Ecto neural progenitor cell (in vitro differentiated cells): ENCODE data around the gene MROH8.
"Not testable (repeated sequence)": the region's sequence is repeated elsewhere in the genome, so short reads cannot be mapped to it uniquely, and the experiment has no call there.

Source experiments
- DNase-seq: peaks from one replicate; pipeline ENCODE4 v3.0.0-alpha.2; 2018; ENCODE audit warnings: low spot score

The MROH8 gene

DNA sequence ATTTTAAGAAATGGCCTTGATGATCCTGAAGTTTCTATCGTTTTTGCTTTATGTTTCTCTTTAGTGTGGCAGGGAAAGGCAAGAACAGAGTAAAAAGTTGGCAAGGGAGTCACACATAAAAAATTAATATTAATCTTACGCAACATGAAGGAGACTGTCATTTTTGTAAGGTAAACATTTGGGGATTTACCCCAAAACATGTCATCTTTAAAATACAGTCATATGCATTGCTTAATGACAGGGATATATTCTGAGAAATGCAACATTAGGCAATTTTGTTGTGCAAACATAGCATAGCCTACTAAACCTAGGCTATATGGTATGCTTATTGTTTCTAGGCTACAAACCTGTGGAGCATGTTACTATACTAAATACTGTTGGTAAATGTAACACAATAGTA lies 88.9 kb downstream of the MROH8 start:
- DNase-seq = no peak

DNA sequence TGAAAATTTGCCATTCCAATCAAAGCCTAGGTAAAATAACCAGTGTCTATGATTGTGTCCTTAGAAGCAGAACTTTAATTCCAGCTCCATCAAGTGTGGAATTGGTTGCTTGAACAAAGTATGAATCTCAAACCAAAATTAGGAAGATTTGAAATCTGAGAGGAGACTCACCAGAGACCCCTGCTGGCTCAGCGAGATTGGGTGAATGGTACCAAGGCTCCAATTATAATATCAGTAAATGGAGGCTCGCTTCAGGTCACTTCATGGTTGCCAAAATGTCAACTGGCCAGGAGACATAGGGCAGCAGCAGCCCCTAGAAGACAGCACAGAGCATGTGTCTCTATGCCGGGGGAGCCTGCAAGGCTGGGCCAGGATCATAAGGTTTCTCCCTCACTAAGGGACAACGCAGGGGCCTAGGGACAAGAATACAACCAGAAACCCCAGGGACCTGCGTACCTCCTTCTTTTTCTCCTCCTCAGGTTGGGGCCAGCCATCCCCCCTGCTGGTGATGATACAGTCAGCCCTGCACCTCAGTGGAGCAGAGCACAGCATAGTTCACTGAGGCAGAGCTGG lies 97.5 kb downstream of the MROH8 start:
- peak; percentile 39 for DNase-seq

DNA sequence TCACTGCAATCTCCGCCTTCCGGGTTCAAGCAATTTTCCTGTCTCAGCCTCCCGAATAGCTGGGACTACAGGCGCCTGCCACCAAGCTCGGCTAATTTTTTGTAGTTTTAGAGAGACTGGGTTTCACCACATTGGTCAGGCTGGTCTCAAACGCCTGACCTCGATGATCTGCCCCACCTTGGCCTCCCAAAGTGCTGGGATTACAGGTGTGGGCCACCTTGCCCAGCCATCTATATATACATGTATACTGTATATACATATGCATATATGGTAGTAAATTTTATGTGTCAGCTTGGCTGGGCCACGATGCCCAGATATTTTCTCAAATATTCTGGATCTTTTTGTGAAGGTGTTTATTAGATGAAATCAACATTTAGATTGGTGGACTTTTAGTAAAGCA lies 102.3 kb downstream of the MROH8 start:
- no peak for DNase-seq

DNA sequence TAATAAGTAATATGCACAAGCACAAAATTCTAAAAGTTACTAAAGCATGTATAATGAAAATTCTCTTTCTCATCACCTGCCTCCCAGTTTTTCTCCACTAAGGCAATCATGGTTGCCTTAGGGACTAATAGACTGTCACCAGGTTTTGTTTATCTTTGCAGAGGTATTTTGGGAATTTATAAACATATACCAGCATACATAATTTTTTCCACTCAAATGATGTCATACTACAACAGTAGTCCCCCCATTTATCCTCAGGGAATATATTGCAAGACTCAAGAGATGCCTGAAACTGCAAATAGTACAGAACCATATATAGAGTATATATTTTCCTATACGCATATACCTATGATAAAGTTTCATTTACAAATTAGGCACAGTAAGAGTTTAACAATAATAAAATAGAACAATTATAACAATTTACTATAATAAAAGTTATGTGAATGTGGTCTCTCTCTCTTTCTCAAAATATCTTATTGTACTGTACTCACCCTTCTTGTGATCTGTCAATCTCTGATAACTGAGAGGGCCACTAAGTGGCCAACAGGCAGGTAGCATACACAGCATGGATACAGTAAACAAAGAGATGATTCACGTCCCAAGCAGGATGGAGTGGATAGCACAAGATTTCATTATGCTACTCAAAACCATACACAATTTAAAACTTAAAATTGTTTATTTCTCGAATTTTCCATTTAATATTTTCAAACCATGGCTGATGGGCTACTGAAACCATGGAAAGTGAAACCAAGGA lies 103.2 kb downstream of the MROH8 start:
- no peak for DNase-seq

DNA sequence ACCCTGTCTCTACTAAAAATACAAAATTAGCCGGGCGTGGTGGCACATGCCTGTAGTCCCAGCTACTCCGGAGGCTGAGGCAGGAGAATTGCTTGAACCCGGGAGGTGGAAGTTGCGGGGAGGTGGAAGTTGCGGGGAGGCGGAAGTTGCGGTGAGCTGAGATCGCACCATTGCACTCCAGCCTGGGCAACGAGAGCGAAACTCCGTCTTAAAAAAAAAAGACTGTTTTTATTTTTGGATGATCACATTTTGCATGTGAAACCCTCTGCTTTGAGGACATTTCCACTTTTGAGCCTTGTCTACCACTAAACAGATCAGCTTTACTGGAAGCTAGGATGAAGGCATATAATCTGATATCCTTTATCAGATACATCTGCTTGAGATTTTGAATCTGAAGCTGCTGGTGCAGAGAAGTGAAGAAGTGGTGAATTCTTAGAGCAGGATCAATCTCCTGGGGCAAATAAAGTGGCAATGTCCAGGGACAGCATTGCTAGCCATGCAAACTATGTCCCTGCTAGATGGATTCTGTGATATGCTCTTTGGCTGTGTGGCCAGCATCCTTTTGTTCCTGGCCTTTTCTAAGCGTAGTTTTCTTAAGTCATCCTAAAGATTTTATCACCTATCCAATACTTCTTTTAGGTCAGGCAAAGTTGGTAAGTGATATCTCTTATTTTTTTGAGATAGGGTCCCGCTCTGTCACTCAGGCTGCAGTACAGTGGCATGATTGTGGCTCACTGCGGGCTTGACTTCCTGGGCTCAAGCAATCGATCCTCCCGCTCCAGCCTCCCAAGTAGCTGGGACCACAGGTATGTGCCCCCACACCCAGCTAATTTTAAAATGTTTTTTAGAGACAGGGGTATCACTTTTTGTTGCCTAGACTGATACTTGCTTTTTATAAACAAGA lies 106.8 kb downstream of the MROH8 start:
- no peak for DNase-seq

DNA sequence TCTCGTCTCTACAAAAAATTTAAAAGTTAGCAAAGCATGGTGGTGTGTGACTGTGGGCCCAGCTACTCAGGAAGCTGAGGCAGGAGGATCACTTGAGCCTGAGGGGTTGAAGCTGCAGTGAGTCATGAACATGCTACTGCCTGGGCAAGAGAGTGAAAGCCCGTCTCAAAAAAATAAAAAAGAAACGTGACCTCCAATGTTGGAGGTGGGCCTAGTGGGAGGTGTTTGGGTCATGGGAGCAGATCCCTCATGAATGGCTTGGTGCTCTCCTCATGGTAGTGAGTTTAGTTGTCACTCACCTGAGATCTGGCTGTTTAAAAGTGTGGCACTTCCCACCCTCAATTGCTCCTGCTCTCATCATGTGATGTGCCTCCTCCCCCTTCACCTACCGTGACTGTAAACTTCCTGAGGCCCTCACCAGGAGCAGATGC lies 107.9 kb downstream of the MROH8 start:
- DNase-seq = no peak

DNA sequence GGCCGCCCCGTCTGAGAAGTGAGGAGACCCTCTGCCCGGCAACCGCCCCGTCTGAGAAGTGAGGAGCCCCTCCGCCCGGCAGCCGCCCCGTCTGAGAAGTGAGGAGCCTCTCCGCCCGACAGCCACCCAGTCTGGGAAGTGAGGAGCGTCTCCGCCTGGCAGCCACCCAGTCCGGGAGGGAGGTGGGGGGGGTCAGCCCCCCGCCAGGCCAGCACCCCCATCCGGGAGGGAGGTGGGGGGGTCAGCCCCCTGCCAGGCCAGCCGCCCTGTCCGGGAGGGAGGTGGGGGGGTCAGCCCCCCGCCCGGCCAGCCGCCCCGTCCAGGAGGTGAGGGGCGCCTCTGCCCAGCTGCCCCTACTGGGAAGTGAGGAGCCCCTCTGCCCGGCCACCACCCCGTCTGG lies 109.8 kb downstream of the MROH8 start:
- DNase-seq = not testable (repeated sequence)

DNA sequence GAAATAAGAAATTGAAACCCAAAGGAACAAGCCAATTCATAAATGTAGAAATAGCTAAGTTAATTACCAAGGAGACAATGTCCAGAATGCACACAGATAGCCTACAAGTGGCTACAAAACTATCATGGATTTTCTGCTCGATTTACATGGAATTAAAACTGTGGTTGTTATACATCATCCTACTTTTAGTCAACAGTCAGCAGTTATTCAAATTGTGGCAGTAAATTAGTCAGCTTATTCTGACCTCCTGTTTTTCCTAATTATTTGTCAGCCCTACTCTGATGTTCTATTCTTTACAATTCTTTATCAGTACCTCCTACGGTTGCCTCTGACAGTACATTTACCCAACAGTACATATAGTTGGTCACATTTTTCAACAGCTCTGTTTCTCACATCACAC lies 113.2 kb downstream of the MROH8 start:
- DNase-seq = no peak

DNA sequence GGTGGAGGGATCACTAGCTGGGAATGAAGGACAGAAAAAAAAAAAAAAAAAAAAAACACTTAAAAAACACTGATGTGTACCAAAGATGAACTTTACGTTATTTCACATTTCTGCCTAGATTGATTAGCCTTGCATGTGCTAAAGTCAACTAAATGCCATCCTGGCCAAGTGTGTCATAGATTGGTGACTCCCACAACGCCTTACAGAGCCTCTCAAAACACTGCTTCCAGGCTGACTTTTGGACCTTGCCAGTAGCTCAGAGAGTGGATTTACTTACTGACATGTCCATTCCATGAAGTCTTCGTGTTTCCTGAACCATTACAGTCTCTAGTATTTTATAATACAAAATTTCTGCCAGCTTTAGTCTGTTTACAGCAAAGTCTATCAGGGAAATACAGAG lies 124.1 kb downstream of the MROH8 start:
- no peak for DNase-seq

DNA sequence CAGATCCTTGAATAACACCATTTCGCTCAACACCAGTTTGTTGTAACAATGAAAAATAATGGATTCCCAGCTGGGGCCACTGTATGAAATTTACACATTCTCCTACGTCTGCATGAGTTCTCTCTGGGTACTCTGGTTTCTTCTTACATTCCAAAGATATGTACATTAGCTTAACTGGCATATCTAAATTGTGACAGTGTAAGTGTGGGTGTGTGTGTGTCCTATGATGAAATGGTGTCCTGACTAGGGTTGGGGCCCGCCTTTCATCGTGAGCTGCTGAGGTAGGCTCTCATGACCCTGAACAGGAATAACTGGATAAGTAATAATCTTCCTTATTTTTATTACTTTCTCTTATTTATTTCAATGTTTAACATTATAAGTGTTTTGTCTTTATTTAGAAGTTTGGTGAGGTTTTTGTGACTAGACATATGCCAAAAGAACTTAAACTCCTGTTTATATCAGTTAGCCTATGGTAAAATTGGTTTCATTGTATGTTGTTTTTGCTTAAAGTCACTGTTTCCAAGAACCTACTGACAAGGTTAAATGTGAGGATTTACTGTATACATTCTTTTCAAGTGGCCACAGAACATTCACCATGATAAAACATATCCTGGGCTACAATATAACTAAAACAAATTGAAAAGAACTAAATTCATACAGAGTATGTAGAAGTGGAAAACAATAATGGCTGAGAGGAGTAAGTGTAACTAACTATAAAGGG lies 126.0 kb downstream of the MROH8 start:
- no peak for DNase-seq
